Osteocyte (in vitro differentiated cells): ENCODE results near the gene C1QTNF1. TPM values are rescaled to one million over a fixed set of nuclear protein-coding genes. Genes with fewer than 3 reads are reported as not detected.

ENCODE experiments used
- DNase-seq: peaks from one replicate; pipeline ENCODE4 v3.0.0; 2021; ENCODE audit warnings: mixed read lengths; ENCODE audit not compliant: unreplicated experiment; ENCODE audit errors: extremely low spot score
- H3K27ac Mint-ChIP-seq: one replicate; pipeline ENCODE4 v1.8.0; 2021; ENCODE audit warnings: mild to moderate bottlenecking, mixed read lengths; ENCODE audit not compliant: unreplicated experiment
- H3K27me3 Mint-ChIP-seq: one replicate; pipeline ENCODE4 v1.8.0; 2021; ENCODE audit warnings: mixed read lengths; ENCODE audit not compliant: unreplicated experiment
- H3K36me3 Mint-ChIP-seq: one replicate; pipeline ENCODE4 v1.8.0; 2021; ENCODE audit warnings: mixed read lengths; ENCODE audit not compliant: unreplicated experiment
- H3K4me1 Mint-ChIP-seq: one replicate; pipeline ENCODE4 v1.8.0; 2021; ENCODE audit warnings: mixed read lengths; ENCODE audit not compliant: unreplicated experiment
- H3K4me3 Mint-ChIP-seq: one replicate; pipeline ENCODE4 v1.8.0; 2021; ENCODE audit warnings: mild to moderate bottlenecking, moderate library complexity, mixed read lengths; ENCODE audit not compliant: unreplicated experiment
- H3K9me3 Mint-ChIP-seq: one replicate; pipeline ENCODE4 v1.8.0; 2021; ENCODE audit warnings: mixed read lengths; ENCODE audit not compliant: unreplicated experiment
- CTCF ChIP-seq: fragments of 200-600 bp; sonication (generic); IDR thresholded peaks from 2 replicates; pipeline ENCODE4 v1.5.0; 2021; ENCODE audit warnings: antibody characterized with exemption, mild to moderate bottlenecking, moderate library complexity
- total RNA-seq: library from RNA; stranded (reverse); gene quantifications from 2 replicates; pipeline ENCODE4 v1.2.1, GENCODE V29; 2021

C1QTNF1 gene
- total RNA-seq, 1 donor from 2014 or later = 203 TPM

- DNase-seq = no peak
- Mint-ChIP-seq H3K27ac (no peak overlapping the region), H3K36me3 (peaks cover 51% of the 10 kb centered on the region), H3K4me1 (peaks cover 30% of the 10 kb centered on the region), H3K4me3 (no peak overlapping the region), H3K27me3 (peaks cover 6% of the 10 kb centered on the region), H3K9me3 (no peaks in the 10 kb centered on the region)
- no peak for TF ChIP-seq CTCF
Observed at GRCh38 chr17:79047291-79047920, 23.4 kb downstream of the C1QTNF1 start.

GRCh38 chr17:79047923-79048825 lies 24.2 kb downstream of the C1QTNF1 start:
- Mint-ChIP-seq H3K27ac (no peak overlapping the region), H3K27me3 (peaks cover 6% of the 10 kb centered on the region), H3K9me3 (peaks cover 2% of the 10 kb centered on the region), H3K4me3 (no peak overlapping the region), H3K36me3 (peaks cover 51% of the 10 kb centered on the region), H3K4me1 (peaks cover 33% of the 10 kb centered on the region)
- DNase-seq = no peak
- no peak for TF ChIP-seq CTCF

- H3K27ac Mint-ChIP-seq = no peak overlapping the region
- DNase-seq = no peak
- no peak overlapping the region for H3K4me3 Mint-ChIP-seq
- H3K27me3 Mint-ChIP-seq = peaks cover 6% of the 10 kb centered on the region
- no peak for TF ChIP-seq CTCF
- peaks cover 38% of the 10 kb centered on the region for H3K4me1 Mint-ChIP-seq
- peaks cover 51% of the 10 kb centered on the region for H3K36me3 Mint-ChIP-seq
- H3K9me3 Mint-ChIP-seq = peaks cover 12% of the 10 kb centered on the region
Observed at GRCh38 chr17:79048826-79049755, 25.1 kb downstream of the C1QTNF1 start.

GRCh38 chr17:79049821-79050220 lies 25.9 kb downstream of the C1QTNF1 start:
- no peak overlapping the region for H3K27ac Mint-ChIP-seq
- peaks cover 4% of the 10 kb centered on the region for H3K27me3 Mint-ChIP-seq
- H3K9me3 Mint-ChIP-seq = peaks cover 16% of the 10 kb centered on the region
- peaks cover 47% of the 10 kb centered on the region for H3K36me3 Mint-ChIP-seq
- TF ChIP-seq CTCF = no peak
- H3K4me3 Mint-ChIP-seq = no peak overlapping the region
- no peak for DNase-seq
- peaks cover 36% of the 10 kb centered on the region for H3K4me1 Mint-ChIP-seq
